ENCODE data around the gene MAD2L2. TPM values are rescaled to one million over a fixed set of nuclear protein-coding genes. Genes with fewer than 3 reads are reported as not detected.

Gene MAD2L2
- total RNA-seq, 1 donor from 2014 or later = 113 TPM

DNA sequence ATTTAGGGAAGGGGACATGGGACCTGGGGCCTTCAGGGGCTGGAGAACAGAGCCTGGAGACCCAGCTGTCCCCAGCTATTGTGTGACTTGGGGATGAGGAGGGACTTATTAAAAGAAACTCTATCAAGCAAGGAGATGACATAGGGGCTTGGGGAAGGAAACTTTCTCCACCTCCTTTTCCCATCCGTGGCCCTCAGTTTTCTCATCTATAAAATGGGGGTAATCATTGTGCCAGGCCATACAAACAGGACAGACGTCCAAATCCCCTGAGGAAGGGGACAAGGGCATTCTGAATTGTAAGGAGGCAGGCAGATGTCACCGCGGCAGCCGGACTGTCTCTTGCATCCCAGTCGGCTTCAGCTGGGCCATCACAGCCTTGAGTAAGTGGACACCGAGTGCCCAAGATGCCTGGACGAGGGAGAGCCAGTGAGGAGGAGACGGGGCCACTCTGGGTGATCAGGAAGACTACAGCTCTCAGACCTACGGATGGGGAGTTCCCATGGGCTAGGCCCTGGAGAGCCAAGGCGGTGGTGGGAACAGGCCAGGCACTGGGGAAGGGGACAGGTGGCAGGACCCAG lies 28.7 kb downstream of the MAD2L2 start:
- DNase-seq (ENCODE audit: low spot score, unreplicated experiment) = no peak

DNA sequence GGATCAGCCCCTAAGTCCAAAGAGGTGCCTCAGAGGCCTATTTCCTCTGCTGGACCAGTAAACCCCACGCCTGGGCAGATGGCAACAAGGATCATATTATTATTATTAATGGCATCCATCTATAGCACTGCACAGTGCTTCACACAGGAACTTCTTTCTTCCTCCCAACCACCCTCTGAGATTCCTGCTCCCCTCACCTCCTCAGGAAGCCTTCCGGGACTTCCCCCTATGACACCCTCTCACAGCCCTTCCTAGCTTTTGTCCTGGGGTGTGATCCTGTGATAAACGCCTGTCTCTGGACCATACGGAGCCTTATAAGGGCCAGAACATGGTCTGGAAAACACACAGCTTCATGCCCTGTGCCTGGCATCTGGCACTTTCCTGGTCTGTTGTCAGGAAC lies 29.9 kb downstream of the MAD2L2 start:
- no peak for TF ChIP-seq CTCF (IDR thresholded peaks at IDR 0.05; ENCODE audit: unreplicated experiment)
- Mint-ChIP-seq H3K9me3 (ENCODE audit: low read depth) (no peaks in the 10 kb centered on the region), H3K36me3 (ENCODE audit: insufficient read depth) (no peaks in the 10 kb centered on the region), H3K4me1 (ENCODE audit: low read depth) (peaks cover 9% of the 10 kb centered on the region), H3K27me3 (peaks cover 46% of the 10 kb centered on the region), H3K27ac (peak overlapping the region; percentile 82), H3K4me3 (ENCODE audit: low read depth) (peak overlapping the region; percentile 35)
- no peak for DNase-seq (ENCODE audit: low spot score, unreplicated experiment)

More for the DNA sequence above, 28.7 kb downstream of the MAD2L2 start:
- Mint-ChIP-seq H3K9me3 (ENCODE audit: low read depth) (no peaks in the 10 kb centered on the region), H3K4me1 (ENCODE audit: low read depth) (peaks cover 9% of the 10 kb centered on the region), H3K27me3 (peaks cover 39% of the 10 kb centered on the region), H3K36me3 (ENCODE audit: insufficient read depth) (no peaks in the 10 kb centered on the region), H3K4me3 (ENCODE audit: low read depth) (no peak overlapping the region), H3K27ac (no peak overlapping the region)
- TF ChIP-seq CTCF (IDR thresholded peaks at IDR 0.05; ENCODE audit: unreplicated experiment) = no peak

DNA sequence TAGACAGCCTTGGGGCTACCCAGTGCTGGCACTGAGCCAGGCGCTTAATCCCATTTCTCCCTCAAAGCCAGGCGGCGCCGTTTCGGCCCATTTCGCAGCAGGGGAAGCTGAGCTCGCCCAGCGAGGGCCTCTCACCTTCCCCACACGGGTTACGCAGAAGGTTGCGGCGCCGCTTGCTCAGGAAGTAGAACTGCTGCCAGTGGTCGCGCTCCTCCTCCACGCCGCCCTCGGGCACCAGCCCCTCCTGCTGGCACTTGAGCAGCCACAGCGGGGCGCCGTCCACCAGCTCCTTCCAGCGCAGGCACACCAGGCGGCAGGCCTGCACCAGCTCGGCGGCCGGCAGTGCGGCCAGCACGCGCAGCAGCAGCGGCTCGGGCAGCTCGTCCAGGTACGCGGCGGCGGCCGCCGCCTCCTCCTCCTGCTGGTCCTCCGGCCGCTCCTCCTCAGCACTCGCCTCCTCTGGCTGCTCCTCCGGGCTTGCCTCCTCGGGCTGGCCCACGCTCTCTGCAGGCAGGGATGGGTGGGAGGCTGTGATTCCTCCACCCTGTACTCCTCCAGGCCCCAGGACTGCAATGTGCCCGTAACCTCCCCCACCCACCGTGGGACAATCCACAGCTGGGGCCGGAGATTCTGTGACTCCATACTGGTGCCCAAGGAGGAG lies 30.5 kb downstream of the MAD2L2 start:
- Mint-ChIP-seq H3K27ac (peak overlapping the region; percentile 82), H3K36me3 (ENCODE audit: insufficient read depth) (no peaks in the 10 kb centered on the region), H3K27me3 (peaks cover 46% of the 10 kb centered on the region), H3K9me3 (ENCODE audit: low read depth) (no peaks in the 10 kb centered on the region), H3K4me3 (ENCODE audit: low read depth) (peak overlapping the region; percentile 35), H3K4me1 (ENCODE audit: low read depth) (peaks cover 7% of the 10 kb centered on the region)
- peak; percentile 77 for TF ChIP-seq CTCF (IDR thresholded peaks at IDR 0.05; ENCODE audit: unreplicated experiment)
- DNase-seq (ENCODE audit: low spot score, unreplicated experiment) = peak; percentile 75

DNA sequence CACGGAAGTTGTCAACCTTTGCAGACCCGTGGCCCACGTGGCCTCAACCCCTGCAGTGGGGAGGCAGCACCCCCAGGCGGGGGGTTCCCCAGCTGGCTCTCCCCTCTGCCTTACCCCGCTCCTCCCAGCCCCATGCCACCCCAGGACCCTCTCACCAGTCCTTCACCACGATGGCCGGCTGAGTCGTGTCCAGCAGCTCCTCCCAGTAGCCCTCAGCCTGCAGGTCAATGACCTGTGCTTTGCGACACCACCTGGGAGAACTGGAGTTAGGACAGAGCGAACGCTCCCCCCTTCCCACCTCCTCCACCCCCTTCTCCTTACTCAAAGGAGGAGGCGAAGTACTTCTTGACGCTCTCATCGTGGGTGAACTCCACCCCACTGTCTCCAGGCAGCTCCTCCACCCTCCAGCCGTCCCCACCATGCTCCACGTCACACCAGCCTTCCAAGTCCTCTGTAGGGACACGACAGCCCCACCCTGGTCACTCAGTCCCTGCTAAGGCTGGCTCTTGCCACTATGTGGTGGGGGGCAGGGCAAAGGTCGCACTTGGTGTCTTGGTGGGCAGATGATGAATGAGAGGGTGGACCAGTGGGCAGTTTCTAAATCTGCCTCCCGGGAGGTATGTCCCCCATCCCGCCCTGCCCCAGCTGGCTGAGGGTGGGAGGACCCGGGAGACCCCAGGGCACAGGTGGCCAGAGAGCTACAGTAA lies 31.2 kb downstream of the MAD2L2 start:
- no peak overlapping the region for H3K27ac Mint-ChIP-seq
- peaks cover 46% of the 10 kb centered on the region for H3K27me3 Mint-ChIP-seq
- H3K9me3 Mint-ChIP-seq (ENCODE audit: low read depth) = no peaks in the 10 kb centered on the region
- TF ChIP-seq CTCF (IDR thresholded peaks at IDR 0.05; ENCODE audit: unreplicated experiment) = no peak
- H3K36me3 Mint-ChIP-seq (ENCODE audit: insufficient read depth) = no peaks in the 10 kb centered on the region
- H3K4me3 Mint-ChIP-seq (ENCODE audit: low read depth) = no peak overlapping the region
- peaks cover 7% of the 10 kb centered on the region for H3K4me1 Mint-ChIP-seq (ENCODE audit: low read depth)
- DNase-seq (ENCODE audit: low spot score, unreplicated experiment) = no peak

- no peaks in the 10 kb centered on the region for H3K36me3 Mint-ChIP-seq (ENCODE audit: insufficient read depth)
- peaks cover 7% of the 10 kb centered on the region for H3K4me1 Mint-ChIP-seq (ENCODE audit: low read depth)
- no peak for TF ChIP-seq CTCF (IDR thresholded peaks at IDR 0.05; ENCODE audit: unreplicated experiment)
- no peaks in the 10 kb centered on the region for H3K9me3 Mint-ChIP-seq (ENCODE audit: low read depth)
- H3K4me3 Mint-ChIP-seq (ENCODE audit: low read depth) = no peak overlapping the region
- H3K27me3 Mint-ChIP-seq = peaks cover 46% of the 10 kb centered on the region
- H3K27ac Mint-ChIP-seq = no peak overlapping the region
- DNase-seq (ENCODE audit: low spot score, unreplicated experiment) = no peak
Measured at GRCh38 chr1:11649237-11649623, 31.7 kb downstream of the MAD2L2 start.

All from progenitor cell of endocrine pancreas (in vitro differentiated cells).